HG03108 (cell line): ENCODE results near the gene ISY1.
"Not testable (repeated sequence)": the region's sequence is repeated elsewhere in the genome, so short reads cannot be mapped to it uniquely, and the experiment has no call there.

Experiments used
- ATAC-seq: cut with Tn5 transposase; IDR thresholded peaks from one replicate; pipeline ENCODE4 v1.9.1; 2021; ENCODE audit warnings: moderate library complexity; ENCODE audit not compliant: unreplicated experiment

The ISY1 gene

DNA sequence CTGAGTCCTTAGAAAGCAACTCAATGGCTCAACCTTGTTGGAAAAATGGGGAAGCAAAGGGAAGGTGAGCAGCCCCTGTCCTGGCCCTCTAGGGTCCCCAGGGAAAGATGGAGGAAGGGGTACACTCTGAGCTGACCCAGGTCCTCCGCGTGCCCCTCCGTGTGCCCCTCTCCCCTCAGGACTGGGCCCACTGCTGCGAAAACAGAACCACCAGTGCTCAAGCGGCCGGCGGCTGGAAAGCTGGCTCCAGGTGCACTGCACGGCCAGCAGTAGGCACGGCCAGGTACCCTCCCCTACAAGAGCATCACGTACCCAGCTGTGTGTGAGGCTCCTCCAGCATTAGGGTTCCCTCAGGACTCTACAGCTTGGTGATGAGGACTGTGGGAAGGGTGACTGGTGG lies 65.6 kb downstream of the ISY1 start:
- ATAC-seq = no peak

DNA sequence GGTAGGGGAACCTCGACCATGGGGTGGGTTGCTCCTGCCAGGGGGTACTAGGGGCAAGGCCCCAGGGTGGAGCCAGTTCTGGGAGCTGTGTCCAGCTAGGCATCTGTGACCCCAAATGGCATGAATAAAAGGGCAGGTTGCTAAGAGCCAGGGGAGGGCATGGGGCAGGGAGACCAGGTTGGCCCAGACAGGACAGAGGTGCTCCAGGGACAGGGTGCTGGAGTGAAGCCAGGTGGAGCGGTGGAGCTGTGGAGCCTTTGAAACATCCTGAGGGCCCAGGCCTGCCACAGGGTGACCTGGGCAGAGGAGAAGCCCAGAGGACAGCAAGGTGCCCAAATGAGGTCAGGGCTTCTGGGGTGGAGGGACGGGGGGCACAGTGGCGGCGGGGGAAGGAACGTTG lies 72.6 kb downstream of the ISY1 start:
- not testable (repeated sequence) for ATAC-seq

DNA sequence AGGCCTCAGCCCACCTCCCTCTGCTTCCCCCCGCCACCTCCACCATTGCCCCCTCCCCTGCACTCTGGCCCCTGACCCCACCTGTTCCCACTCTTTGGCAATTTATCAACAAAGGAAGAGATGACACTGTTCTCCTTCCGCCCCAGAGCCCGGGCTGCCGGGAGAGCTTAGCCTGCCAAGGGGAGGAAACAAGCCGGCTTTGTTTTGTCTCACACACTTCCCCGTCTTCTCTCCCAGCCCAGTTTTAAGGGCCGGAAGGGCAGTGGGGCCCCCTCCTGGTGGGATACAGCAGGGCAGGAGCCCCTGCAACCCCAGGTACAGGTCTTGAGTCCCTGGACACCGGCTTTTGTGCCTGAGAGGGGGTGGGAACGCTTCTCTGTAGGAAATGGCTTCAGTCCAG lies 73.0 kb downstream of the ISY1 start:
- ATAC-seq = not testable (repeated sequence)

DNA sequence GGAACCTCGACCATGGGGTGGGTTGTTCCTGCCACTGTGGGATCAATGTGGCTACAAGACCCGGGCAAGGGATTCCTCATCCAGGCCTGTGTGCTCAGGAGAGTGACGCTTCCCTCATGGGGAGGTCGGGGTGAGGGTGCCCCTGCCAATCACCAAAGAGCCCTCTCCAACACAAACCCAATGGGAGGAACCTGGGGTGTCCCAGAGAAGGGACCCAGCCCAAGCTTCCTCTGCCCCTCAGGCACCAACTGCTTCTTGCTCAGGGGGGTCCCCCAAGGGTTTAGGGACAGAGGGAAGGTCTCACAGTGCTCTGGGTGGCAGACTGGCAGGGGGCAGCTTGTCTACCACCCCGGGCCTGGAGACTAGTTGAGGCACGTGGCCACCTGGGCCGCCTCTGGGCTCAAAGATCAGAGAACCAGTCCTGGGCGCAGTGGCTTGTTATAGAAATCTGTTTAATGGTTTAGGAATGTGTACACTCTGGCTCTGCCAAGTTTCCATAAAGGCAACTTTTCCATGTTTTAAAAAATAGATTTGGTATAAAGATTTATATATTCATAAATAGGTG lies 73.6 kb downstream of the ISY1 start:
- no peak for ATAC-seq

DNA sequence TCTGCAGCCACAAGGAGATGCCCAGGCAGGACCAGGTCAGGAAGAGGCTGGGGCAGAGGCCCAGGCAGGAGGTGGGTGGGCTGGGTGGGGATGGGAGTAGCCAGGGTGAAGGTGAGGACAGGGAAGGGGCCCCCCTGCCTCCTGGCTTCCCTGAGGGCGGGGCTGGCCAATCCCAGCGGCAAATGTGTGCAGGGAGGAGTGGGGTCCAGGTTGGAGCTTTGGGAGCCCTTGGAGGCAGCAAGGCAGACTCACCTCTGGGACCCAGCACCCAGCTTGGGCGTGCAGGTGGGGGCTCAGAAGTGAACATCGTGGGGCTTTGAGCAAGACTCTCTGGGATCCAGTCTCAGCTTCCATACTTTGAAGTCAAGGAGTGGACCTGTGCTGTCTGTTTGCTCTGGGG lies 75.0 kb downstream of the ISY1 start:
- ATAC-seq = no peak

DNA sequence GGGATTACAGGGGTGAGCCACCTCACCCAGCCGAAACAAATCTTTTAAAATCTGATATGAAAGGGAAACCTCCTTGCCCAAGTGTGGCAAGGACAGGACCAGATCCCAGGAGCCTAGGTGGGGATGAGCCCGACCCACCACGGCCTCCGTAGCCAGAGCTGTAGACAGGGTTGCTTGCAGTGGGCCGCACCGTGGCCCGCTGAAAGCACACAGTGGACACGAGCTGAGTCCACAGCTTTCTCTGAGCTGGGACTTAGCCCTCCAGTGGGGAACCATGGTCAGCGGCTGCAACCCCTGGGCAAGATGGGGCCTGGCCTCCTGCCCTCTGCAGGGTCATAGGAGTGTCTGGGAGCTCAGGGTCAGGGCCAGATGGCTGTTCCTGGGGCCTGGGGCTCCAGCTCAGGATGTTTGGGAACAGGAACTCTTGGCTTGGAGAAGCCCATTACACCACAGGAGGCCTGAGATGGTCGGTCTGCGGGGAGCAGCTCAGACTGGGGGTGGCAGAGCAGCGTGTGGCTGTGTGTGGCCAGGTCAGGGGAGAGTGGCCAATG lies 75.6 kb downstream of the ISY1 start:
- ATAC-seq = no peak

DNA sequence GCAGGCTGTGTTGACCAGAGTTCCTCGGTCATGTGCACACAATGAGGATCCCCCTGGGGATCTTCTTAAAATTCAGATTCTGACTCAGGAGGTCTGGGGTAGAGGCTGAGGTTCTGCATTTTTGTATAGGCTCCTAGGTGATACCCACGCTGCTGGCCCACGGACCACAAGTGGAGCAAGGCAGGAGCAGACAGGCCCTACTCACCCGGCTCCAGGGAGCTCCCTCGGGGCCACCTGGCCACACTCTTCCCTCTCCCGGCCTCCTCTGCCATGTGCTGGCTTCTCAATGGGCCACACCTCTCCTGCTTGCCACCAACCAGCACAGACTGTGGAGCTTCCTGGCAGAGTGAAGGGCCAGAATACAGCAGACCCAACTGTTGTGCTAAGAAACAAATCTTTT lies 76.4 kb downstream of the ISY1 start:
- ATAC-seq = no peak

DNA sequence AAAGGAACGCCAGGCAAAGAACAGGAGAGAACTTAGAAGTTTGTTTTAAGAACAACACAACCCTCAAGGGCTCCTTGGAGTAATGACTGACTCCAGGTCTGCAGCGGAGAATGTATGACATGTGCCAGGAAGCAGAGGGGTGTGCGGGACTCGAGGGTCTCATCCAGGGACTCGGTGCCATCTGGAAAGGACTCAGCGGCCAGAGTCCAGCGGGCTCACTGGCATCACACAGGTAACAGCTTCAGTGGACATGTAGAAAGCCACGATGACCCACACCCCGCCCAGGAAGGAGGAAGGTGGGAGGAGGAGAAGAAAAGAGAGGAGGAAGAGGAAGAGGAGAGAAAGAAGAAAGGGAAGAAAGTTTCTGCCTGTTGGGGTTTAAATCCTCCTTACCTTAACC lies 78.8 kb downstream of the ISY1 start:
- no peak for ATAC-seq

DNA sequence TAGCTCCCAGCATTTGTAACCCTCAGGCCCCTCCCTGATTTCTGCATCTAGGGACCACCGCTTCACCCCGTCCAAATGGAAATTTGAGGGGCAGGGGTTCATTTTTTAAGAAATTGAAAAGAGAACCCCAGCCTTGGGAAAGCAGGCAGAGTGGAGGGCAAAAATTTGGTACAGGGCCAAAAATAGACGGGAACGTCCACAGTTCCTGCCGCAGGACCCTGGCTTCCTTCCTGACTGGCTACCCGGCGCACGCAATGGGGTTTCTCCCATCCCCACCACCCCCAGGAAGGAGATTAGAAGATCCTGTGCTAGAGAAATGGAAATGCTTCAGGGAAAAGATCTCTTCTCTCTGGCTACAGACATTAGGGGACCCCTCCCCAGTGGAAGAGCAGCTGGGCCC lies 79.4 kb downstream of the ISY1 start:
- no peak for ATAC-seq

DNA sequence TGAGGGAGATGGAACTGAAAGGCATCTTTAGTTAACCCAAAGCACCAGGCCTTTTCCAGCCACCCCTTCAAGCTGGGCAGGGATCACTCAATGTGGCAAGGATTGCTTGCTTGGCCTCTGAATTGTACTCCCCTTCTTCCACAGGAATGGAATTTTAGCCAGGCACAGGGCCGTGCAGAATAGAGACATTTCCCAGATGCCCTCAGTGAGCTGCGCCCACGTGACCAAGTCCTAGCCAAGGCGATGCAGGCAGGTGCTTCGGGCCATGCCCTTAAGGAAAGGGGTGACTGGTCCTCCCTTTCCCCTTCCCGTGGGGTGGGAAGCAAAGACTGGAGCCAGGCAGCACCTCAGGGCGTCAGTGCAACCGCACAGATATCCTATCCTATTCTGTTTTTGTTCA lies 82.4 kb downstream of the ISY1 start:
- ATAC-seq = no peak
